ENCODE measurements around the gene ZNF438.

- TF ChIP-seq TCF12 (IDR thresholded peaks at IDR 0.05; ENCODE audit: low read depth), result no peak
- TF ChIP-seq, protein P1, sequence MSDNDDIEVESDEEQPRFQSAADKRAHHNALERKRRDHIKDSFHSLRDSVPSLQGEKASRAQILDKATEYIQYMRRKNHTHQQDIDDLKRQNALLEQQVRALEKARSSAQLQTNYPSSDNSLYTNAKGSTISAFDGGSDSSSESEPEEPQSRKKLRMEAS (IDR thresholded peaks at IDR 0.05), result no peak
- TF ChIP-seq EP300 (IDR thresholded peaks at IDR 0.05; ENCODE audit: borderline replicate concordance), result no peak
- TF ChIP-seq CREB1 (IDR thresholded peaks at IDR 0.05; ENCODE audit: low read depth), result no peak
- no peak for TF ChIP-seq YY1 (IDR thresholded peaks at IDR 0.05; ENCODE audit: low read depth)
- TF ChIP-seq RAD21 (IDR thresholded peaks at IDR 0.05; ENCODE audit: low read depth), result no peak
- TF ChIP-seq NFIC (IDR thresholded peaks at IDR 0.05), result 0 out of 2 replicates have a peak, but pooled peaks have one; percentile 18
- TF ChIP-seq ZBTB7A (IDR thresholded peaks at IDR 0.05; ENCODE audit: low read depth), result no peak
- no peak for TF ChIP-seq FOXM1 (IDR thresholded peaks at IDR 0.05; ENCODE audit: borderline replicate concordance, low read depth)
- no peak for TF ChIP-seq TAF1 (IDR thresholded peaks at IDR 0.05; ENCODE audit: low read depth)
- TF ChIP-seq, protein P2, sequence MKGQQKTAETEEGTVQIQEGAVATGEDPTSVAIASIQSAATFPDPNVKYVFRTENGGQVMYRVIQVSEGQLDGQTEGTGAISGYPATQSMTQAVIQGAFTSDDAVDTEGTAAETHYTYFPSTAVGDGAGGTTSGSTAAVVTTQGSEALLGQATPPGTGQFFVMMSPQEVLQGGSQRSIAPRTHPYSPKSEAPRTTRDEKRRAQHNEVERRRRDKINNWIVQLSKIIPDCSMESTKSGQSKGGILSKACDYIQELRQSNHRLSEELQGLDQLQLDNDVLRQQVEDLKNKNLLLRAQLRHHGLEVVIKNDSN (IDR thresholded peaks at IDR 0.05), result no peak
- TF ChIP-seq REST (IDR thresholded peaks at IDR 0.05; ENCODE audit: low read depth), result no peak
- no peak for TF ChIP-seq TEAD4 (IDR thresholded peaks at IDR 0.05)
Measured at GRCh38 chr10:30810416-30810815, 221.2 kb downstream of the ZNF438 start.

Measured in Ishikawa (cell line).